HG03060 (cell line): ENCODE results near the gene CRISPLD2.

Source experiments
- ATAC-seq: cut with Tn5 transposase; IDR thresholded peaks from one replicate; pipeline ENCODE4 v1.9.1; 2021; ENCODE audit warnings: low read depth, moderate number of reproducible peaks; ENCODE audit not compliant: unreplicated experiment

Gene CRISPLD2

DNA sequence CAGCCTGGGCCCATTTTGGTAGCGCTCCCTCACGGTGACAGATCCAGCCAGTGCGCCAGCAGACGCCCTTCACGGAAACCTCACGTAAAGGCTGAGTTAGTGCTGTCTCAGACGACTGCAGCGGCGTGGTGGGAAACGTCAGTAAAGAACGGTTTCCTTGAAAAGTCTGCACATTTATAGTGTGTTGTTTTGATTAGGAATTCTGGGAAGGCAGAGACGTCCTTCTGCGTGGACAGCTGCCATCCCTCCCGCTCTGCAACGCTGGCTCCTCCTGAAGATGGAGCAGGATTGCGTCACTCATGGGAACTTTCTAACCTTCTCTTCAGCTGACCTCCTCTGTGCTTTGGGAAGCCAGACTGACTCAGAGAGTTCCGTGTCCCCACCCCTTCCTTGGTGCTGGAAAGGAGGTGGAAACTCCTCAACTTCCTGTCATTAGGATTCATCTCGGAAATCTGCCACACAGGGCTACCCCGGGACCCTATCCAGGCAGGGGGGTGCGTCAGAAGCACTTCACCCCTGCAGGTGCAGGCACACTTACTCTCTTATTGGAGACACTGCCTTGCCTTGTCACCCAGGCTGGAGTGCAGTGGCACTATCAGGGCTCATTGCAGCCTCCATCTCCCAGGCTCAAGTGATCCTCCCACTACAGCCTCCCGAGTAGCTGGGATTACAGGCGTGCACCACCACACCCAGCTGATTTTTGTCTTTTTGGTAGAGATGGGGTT lies 24.3 kb upstream of the CRISPLD2 start:
- ATAC-seq: no peak

DNA sequence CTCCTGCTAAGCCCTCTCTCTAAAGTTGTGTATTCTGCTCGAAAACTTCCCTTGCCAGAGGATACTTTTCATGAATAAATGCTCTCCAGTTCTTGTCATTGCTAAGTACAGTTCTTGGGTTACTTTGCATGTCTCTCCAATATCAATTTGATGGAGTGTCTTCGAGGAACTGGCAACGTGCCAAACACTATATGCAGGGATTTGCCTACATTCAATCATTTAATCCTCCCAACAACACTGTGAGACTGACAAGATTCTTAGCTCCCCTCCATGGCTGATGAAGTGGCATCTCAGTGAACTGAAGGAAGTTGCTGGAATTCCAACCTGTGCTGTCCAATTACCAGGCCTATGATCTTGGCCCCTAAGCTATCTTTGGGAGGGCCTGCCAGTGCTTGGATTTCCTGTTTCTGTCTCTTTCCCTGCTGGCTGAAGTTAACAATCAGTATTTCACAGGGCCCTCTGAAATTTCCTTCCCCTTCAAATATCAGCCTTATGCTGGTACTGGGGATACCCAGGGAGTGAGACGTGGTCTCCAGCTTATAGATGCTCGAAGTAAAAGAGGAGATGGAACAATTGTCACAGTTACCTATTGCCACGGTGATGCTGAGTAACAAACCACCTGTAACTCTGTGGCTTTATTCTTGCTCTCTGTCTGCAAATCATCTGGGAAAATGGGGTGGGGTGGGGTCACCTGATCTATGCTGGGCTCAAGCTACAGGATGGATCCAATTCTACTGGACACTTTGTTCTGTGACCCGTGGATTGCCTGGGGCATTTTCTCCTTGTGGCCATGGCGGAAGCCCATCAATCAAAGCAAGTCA lies 19.4 kb upstream of the CRISPLD2 start:
- ATAC-seq: no peak

DNA sequence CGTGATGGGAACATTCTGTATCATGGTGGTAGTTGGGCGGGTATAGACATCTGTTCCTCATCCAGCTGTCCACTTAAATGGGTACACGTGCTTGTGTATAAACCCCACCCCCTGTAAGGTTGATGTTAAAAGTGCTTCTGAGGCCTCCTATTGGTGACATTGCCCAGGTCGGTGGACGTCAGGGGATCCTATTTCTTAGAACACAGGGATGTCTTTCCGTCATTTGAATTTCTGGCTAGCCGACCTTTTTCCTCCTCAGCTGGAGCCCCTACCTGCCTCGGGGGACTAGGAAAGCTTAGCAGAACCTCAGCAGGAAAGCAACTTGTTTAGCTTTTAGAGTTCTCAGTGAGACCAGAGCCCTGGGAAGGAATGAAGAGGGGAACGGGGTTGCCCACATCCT lies 16.6 kb upstream of the CRISPLD2 start:
- no peak for ATAC-seq

DNA sequence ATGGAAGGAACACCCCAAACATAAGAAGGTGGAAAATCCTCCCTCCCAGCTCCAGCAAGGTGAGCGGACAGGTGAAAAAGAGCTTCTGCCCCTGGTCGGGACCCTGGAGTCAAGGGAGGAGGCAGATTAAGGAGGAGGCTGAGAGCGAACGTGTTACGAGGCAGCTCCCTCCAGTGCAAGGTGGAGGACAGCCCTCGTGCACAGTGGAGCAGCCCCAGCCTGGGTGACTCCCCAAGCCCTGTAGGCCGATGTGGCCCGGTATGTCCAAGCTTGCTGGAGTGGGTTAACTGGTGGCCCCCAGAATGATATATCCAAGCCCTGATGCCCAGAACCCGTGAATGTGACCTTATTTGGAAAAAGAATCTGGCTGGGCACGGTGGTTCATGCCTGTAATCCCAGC lies 15.5 kb upstream of the CRISPLD2 start:
- no peak for ATAC-seq

DNA sequence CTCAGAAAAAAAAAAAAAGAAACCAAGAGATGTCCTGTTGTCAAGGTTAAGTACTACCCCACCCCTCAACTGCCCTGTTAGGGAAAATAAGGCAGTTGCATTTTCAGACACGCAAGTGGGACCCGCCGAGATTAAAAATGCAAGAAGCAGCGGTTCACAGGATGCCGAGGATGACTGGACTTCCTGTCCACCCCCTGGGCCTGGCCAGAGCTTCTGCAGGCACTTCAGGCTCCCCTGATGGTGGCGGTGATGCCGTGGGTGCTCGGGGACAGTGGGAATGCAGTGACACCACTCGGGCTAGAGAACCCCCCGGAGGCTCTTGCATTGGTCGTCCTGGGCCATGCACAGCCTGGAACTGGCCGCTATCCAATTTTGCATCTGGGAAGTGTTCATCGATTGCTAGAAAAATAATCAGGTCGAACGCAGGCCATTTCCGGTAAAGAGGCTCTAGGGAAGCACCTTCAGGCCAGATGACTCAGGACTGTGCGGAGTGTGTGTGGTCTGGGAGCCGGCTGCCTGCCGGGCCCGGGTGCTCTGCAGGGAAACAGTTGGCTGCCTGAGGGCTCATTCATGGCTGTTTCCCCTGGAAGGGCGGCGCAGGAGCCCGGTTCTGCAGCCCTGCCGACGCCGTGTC lies 13.4 kb upstream of the CRISPLD2 start:
- ATAC-seq: no peak

DNA sequence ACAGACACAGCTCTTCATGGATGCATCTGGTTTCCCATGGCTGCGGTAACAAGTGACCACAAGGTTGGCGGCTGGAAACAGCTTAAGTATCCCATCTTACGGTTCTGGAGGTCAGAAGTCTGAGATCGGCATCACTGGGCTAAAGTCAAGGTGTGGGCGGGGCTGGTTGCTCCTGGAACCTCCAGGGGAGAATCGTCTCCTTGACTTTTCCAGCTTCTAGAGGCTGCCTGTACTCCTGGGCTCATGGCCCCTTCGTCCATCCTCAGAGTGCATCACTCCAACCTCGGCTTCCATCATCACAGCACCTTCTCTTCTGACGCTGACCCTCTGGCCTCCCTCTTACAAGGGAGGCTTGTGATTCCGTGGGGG lies 12.9 kb upstream of the CRISPLD2 start:
- no peak for ATAC-seq

DNA sequence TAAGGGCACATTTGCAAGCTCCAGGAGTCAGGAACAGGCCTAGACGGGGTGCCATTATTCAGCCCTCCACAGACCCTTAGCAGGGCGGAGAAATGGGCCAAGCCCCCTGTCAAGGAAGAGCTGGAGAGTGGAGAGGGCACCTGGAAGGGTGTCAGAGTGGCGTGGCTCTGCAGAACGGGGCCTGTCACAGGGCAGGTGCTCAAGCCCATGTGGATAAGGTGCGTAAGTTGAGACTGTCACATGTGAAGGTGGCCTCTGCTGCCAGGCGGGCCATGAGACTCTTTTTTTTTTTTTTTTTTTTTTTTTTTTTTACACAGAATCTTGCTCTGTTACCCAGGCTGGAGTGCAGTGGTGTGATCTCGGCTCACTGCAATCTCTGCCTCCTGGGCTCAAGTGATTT lies 12.0 kb upstream of the CRISPLD2 start:
- no peak for ATAC-seq

DNA sequence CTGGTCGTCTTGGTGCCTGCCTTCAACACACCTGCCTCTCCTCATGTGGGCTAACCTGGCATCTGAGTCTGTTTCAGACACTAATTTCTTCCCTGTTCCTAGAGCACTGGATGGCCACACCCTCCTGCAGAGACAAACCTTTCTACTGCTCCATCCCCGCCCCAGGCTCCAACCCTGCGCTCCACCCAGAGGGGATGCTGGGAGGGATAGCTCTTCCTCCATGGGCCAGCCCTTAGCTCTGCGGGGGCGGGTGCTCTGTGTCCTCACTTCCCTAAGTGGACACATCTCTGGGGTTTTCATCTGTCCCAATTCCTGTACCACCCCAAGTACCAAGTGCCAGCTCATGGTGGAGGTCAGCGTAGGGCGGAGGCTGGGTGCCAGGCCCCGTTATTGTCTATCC lies 11.0 kb upstream of the CRISPLD2 start:
- ATAC-seq: no peak

DNA sequence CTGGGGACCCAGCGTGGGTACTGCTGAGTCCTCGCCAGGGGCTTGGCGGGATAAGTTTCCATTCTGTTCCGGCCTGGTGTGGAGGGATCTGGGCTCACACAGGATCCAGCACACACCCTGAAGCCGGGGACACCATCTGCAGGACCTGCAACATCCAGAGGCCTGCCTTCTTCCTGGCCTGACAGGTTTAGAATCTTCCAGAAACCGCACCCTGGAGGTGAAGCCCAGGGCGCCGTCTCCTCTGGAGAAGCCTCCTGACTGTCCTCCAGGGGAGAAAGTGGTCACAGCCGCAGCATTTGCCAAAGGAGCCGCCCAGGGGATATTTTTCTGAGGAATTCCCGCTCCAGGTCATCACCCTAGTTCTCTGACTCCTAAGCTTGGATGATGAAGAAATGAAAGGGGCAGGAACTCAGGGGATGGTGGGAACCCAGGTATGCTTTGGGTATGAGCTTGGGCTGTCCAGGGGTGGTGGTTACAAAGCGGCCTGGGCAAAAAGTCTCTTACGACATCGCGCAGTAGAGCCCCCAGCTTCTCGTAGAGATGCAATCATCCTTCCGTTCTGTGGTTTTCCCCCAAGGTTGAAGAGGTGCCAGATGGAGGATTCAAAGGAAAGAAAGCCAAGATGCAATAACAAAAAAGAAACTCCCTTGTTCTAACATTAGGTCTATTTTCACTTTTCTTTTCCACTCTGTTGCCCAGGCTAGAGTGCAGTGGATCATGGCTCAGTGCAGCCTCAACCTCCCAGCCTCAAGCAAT lies 9.1 kb upstream of the CRISPLD2 start:
- no peak for ATAC-seq

DNA sequence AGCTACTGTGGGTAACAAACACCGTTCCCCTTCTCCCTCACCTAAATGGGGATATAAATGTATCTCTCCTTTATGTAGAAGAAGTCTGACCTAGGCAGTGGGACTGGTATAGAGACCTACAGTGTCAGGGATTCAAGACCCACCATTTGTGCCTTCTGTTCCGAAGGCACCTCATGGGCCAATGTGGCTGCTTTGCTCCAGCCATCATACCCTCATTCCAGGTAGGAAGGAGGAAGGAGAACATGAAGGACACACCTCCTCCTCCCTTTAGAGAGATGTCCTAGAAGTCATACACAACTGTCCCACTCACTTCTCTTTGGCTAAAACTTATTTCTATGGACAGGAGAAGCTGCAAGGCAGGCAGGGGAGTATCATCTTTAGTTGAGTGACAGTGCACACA lies 8.3 kb upstream of the CRISPLD2 start:
- no peak for ATAC-seq

DNA sequence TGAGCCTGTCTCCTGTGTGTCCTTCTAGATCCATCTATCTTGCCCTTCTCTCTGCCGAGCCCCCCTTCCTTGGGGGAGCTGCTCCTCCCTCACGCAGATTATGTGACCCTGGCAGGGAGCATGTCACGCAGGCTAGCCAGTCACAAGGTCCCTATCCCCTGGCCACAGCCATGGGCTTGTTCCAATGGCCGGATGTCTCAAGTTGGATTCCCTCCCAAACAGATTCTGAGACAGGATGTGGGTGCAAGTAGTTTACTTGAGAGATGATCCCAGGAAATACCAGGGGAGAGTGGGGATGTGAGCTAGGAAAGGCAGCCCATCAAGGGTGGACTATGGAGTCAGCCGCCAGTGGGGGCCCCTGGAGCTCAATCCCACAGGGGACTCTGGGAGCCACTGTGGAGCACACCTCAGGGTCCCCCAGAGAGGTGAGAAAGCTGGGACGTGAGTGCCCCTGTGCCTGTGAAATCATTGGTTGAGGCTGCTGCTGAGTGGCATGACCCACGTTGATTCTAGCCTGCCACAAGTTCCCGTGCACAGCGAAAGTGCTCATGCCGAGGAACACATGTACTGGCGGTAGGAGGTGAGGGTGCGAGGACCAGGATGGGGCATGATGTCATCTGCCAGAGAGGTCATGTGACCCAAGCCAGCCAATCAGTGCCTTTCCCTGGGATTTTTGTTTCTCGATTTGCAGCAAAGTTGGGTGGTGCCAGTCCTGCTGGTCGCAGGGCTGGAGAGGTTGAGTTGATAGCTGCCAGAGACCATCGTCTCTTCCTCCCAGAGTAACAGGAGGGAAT lies 6.4 kb upstream of the CRISPLD2 start:
- ATAC-seq: no peak

DNA sequence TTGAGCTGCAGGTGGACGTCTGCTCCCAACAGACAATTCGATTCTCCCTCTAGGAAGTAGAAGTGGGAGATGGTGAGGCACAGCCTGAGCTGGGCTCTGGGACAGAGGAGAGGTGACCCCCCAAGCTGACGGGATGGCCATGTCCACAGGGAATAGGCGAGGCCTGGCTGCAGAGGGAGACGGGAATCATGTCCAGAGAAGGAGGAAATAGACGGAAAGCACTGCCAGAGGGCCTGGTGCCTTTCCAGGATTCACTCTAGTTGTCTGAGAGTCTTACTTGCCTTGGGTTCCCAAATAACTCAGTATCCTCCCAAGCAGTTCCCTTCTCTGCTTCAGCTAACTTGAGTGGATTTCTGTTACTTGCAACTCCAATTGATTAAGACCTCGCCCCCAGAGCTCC lies 4.3 kb upstream of the CRISPLD2 start:
- no peak for ATAC-seq

DNA sequence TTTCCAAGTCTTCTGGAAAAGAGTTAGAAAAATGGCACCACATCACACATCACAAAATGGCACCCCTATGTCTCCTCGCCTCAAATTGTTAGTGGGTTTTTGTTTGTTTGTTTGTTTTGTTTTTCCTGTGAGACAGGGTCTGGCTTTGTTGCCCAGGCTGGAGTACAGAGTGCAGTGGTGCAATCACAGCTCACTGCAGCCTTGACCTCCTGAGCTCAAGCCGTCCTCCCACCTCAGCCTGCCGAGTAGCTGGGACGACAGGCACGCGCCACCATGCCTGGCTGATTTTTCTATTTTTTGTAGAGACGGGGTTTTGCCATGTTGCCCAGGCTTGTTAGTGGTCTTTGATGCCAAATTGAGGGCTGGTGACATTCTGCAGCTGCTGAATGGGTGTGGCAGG lies 3.8 kb upstream of the CRISPLD2 start:
- ATAC-seq: no peak

DNA sequence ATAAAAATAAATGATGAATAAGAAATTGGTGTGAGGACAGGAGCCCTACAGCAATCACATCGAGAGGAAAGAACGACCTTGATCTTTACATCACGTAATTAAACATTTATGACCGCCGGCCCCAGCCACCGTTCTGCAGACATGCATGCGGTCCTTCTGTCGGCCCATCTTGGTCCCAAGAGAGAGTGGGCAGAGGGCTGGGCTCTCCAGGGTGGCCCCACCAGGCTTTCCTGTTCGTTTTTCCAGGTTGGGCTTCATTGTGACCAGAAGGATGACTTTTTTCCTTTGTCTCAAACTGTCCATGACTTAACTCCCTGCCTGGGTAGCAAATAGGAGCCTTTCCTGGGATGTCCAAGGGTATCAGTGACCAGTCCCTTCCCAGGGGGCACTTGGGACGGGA lies 3.3 kb upstream of the CRISPLD2 start:
- no peak for ATAC-seq

DNA sequence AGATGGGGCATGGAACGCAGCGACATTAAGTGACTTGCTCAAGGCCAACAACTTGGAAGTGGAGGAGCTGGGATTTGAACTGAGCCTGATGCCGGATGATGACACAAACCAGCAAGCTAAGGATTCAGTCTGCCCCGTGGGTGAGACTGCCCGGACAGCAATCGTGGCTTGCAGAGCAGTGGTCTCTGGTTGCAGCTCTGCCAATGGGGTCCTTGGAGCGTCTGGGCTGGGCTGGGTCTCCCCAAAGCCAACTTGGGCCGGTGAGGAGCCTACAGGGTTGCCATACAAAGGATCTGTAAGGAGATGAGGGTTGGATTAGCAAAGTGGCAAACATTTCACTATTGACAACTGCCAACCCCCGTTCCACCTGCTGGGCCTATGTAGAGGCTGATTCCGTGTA lies 2.6 kb upstream of the CRISPLD2 start:
- no peak for ATAC-seq

DNA sequence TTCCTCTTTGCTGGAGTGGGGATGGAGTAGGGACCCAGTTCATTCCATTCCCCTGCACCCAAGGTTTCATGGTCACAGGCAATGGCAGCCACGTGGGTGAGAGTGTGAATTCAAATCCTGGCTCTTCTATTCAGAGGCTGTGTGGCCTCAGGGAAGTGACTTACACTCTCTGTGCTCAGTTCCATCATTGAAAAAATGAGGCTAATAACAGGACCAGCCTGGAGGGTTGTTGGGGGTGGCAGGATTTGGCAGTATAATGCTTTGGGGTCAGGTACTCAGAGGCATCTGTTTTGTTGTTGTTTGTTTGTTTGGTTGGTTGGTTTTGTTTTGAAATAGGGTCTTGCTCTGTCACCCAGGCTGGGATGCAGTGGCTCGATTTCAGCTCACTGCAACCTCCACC lies 2.2 kb upstream of the CRISPLD2 start:
- no peak for ATAC-seq

DNA sequence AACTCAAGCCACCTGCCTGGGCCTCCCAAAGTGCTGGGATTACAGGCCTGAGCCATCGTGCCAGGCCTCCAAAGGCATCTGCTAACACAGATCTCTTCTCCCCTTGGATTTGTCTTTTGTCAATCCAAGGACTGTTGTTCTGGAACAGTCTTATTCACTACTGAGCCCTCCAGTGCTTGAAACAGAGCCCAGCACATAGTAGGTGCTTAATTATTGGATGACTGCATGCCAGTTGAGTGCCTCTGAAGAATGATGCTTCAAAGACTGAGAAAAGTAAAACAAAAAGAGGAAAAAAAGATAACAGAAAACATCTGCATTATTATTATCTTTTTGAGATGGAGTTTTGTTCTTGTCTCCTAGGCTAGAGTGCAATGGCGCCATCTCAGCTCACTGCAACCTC lies 1.7 kb upstream of the CRISPLD2 start:
- no peak for ATAC-seq

DNA sequence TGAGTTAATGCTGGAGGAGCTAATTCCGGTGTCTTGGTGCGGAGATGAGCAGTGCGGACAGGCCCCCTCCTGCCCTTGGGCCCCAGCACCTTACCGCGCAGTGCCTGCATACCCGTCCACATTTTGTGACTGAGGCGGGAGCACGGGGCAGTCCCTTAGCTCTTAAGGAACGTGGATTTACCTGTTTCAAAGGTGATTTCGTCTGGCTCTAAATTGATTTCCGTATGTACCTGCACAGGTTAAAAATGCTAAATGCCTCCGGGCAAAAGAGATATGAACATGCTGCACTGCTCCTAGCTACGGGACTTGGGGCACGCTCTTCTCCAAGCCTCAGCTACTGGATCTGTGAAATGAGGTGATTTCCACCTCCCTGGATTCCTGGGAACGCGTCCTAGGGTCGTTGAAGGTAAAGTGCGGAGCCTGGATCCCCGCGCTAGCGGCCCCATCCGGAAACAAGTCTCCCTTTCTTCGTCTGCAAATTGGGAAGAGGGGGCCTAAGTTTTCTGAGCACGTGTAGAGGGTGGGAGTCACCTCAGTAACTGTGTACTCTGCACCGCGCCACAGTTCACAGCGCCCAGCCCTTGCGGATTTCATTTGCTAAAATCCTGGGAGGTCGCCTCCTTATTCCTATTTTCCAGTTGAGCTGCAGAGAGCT lies 669 bp upstream of the CRISPLD2 start:
- no peak for ATAC-seq

DNA sequence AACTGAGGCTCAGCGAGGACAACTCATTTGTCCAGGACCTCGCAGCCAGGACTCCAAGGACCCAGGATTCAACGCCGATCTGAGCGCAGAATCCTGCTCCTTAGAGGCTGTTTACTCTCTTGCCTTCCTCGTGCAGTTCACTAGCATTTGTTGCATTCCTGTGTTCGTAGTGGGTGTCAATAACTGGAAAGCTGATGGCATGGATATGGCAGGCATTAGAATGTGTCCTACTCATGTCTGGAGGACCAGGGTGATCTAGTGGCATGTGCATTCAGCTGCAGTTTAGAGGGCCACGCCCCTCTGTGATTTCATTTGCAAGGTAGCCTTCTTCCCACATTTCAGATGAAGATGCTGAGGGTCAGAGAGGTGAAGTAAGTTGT lies 510 bp downstream of the CRISPLD2 start:
- ATAC-seq: no peak

DNA sequence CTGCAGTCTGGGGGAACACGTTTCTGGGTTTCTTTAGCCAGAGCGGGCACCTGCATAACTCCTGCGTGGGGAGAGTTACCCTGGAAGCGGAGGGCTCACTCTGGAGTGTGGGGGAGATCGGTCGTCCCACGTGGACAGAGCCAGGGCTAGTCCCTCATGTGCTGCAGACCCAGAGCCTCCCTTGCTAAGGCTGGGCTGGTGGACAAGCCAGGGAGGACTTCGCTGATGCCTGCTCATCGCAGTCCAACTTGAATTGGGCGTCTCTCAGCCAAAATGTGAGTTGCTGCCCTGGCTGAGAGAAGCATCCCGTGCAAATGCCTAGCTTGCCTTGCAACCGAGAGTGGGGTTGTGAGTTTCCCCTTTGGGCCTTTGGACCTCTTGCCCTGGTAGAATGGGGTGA lies 986 bp downstream of the CRISPLD2 start:
- ATAC-seq: no peak
